H9 (cell line): ENCODE measurements around the gene KRTAP23-1. TPM values are rescaled to one million over a fixed set of nuclear protein-coding genes. Genes with fewer than 3 reads are reported as not detected.

Source experiments
- DNase-seq: peaks from one replicate; pipeline ENCODE4 v3.0.0-alpha.2; 2017
- H2AFZ ChIP-seq: one replicate; pipeline ENCODE4 v1.6.1; 2013; ENCODE audit warnings: mild to moderate bottlenecking, low read length, control low read depth, moderate library complexity
- H2AK5ac ChIP-seq: 2 replicates; pipeline ENCODE4 v1.6.1; 2013; ENCODE audit warnings: low read length, control low read depth, mixed read lengths; ENCODE audit not compliant: insufficient read length
- H2BK120ac ChIP-seq: one replicate; pipeline ENCODE4 v1.6.1; 2013; ENCODE audit warnings: low read depth, mild to moderate bottlenecking, low read length, control low read depth, inconsistent platforms; ENCODE audit not compliant: poor library complexity, severe bottlenecking
- H2BK12ac ChIP-seq: 2 replicates; pipeline ENCODE4 v1.6.1; 2013; ENCODE audit warnings: low read length, control low read depth, mixed read lengths, low read depth; ENCODE audit not compliant: insufficient read length
- H2BK15ac ChIP-seq: 2 replicates; pipeline ENCODE4 v1.6.1; 2013; ENCODE audit warnings: low read depth, low read length, control low read depth
- H2BK20ac ChIP-seq: one replicate; pipeline ENCODE4 v1.6.1; 2013; ENCODE audit warnings: low read depth, mild to moderate bottlenecking, low read length, control low read depth, inconsistent platforms; ENCODE audit not compliant: poor library complexity, severe bottlenecking
- H2BK5ac ChIP-seq: 2 replicates; pipeline ENCODE4 v1.6.1; 2013; ENCODE audit warnings: low read length, control low read depth, mixed read lengths; ENCODE audit not compliant: insufficient read length
- H3K14ac ChIP-seq: 2 replicates; pipeline ENCODE4 v1.6.1; 2013; ENCODE audit warnings: low read length, control low read depth; ENCODE audit not compliant: insufficient read depth
- H3K18ac ChIP-seq: 2 replicates; pipeline ENCODE4 v1.6.1; 2013; ENCODE audit warnings: low read depth, mild to moderate bottlenecking, mixed read lengths, low read length, control low read depth; ENCODE audit not compliant: insufficient read length
- H3K23ac ChIP-seq: 2 replicates; pipeline ENCODE4 v1.6.1; 2013; ENCODE audit warnings: low read length, control low read depth, mixed read lengths, low read depth; ENCODE audit not compliant: insufficient read length
- H3K23me2 ChIP-seq: 2 replicates; pipeline ENCODE4 v1.6.1; 2013; ENCODE audit warnings: low read depth, mild to moderate bottlenecking, mixed read lengths, low read length, control low read depth; ENCODE audit not compliant: insufficient read length, poor library complexity, severe bottlenecking
- H3K27ac ChIP-seq: 2 replicates; pipeline ENCODE4 v1.5.1; 2013; ENCODE audit warnings: low read length, control low read depth, mixed read lengths, low read depth; ENCODE audit not compliant: insufficient read length
- H3K27me3 ChIP-seq: 2 replicates; pipeline ENCODE4 v1.6.1; 2013; ENCODE audit warnings: low read length, control low read depth, inconsistent platforms; ENCODE audit not compliant: insufficient read depth
- H3K4ac ChIP-seq: 2 replicates; pipeline ENCODE4 v1.6.1; 2013; ENCODE audit warnings: low read depth, mild to moderate bottlenecking, control low read depth, inconsistent platforms, low read length, moderate library complexity
- H3K4me1 ChIP-seq: 2 replicates; pipeline ENCODE4 v1.6.1; 2013; ENCODE audit warnings: low read length, control low read depth, inconsistent platforms; ENCODE audit not compliant: insufficient read depth
- H3K4me2 ChIP-seq: 2 replicates; pipeline ENCODE4 v1.6.1; 2013; ENCODE audit warnings: low read length, control low read depth, mixed read lengths; ENCODE audit not compliant: insufficient read length, insufficient read depth
- H3K56ac ChIP-seq: 2 replicates; pipeline ENCODE4 v1.6.1; 2013; ENCODE audit warnings: low read depth, mild to moderate bottlenecking, mixed read lengths, low read length, control low read depth; ENCODE audit not compliant: insufficient read length
- H3K79me1 ChIP-seq: 2 replicates; pipeline ENCODE4 v1.6.1; 2013; ENCODE audit warnings: low read depth, mild to moderate bottlenecking, moderate library complexity, low read length, control low read depth, inconsistent platforms; ENCODE audit not compliant: insufficient read depth, poor library complexity, severe bottlenecking
- H3K79me2 ChIP-seq: 2 replicates; pipeline ENCODE4 v1.6.1; 2013; ENCODE audit warnings: low read length, control low read depth, inconsistent platforms; ENCODE audit not compliant: insufficient read depth
- H3K9ac ChIP-seq: 2 replicates; pipeline ENCODE4 v1.6.1; 2013; ENCODE audit warnings: low read length, control low read depth, mixed read lengths; ENCODE audit not compliant: insufficient read length; ENCODE audit errors: extremely low read depth
- H3K9me3 ChIP-seq: one replicate; pipeline ENCODE4 v1.6.1; 2013; ENCODE audit warnings: low read depth, low read length, inconsistent platforms; ENCODE audit not compliant: control insufficient read depth
- H3T11ph ChIP-seq: one replicate; pipeline ENCODE4 v1.6.1; 2013; ENCODE audit warnings: mild to moderate bottlenecking, low read length, control low read depth, inconsistent platforms
- H4K20me1 ChIP-seq: one replicate; pipeline ENCODE4 v1.6.1; 2013; ENCODE audit not compliant: control insufficient read depth, insufficient read length, insufficient read depth
- H4K5ac ChIP-seq: 2 replicates; pipeline ENCODE4 v1.6.1; 2013; ENCODE audit warnings: low read depth, mild to moderate bottlenecking, mixed read lengths, low read length, control low read depth; ENCODE audit not compliant: insufficient read length
- H4K8ac ChIP-seq: replicated peaks from 2 replicates; pipeline ENCODE4 v1.6.1; 2013; ENCODE audit warnings: low read length, control low read depth, mixed read lengths, low read depth; ENCODE audit not compliant: insufficient read length
- H4K91ac ChIP-seq: 2 replicates; pipeline ENCODE4 v1.6.1; 2013; ENCODE audit warnings: low read depth, mild to moderate bottlenecking, moderate library complexity, mixed read lengths, low read length, control low read depth; ENCODE audit not compliant: insufficient read length
- H3K27ac Mint-ChIP-seq, 3 experiments: 2 replicates in 2 of 3; 3 replicates in 1 of 3; pipeline ENCODE4 v1.8.0; 2020 to 2021; ENCODE audit warnings: mixed read lengths in 3 of 3, mild to moderate bottlenecking in 1 of 3, moderate library complexity in 1 of 3
- H3K27me3 Mint-ChIP-seq: 2 replicates; pipeline ENCODE4 v1.8.0; 2021; ENCODE audit warnings: low read depth, mild to moderate bottlenecking, moderate library complexity, mixed read lengths
- H3K36me3 Mint-ChIP-seq, 3 experiments: 2 replicates in 2 of 3; 3 replicates in 1 of 3; pipeline ENCODE4 v1.8.0; 2020 to 2021; ENCODE audit warnings: low read depth in 3 of 3, mixed read lengths in 3 of 3; ENCODE audit not compliant: insufficient read depth in 1 of 3
- H3K4me1 Mint-ChIP-seq, 2 experiments: 2 replicates each; pipeline ENCODE4 v1.8.0; 2020; ENCODE audit warnings: mixed read lengths in 2 of 2
- H3K4me3 Mint-ChIP-seq, 2 experiments: 2 replicates in 1 of 2; 3 replicates in 1 of 2; pipeline ENCODE4 v1.8.0; 2020 to 2021; ENCODE audit warnings: mild to moderate bottlenecking in 2 of 2, mixed read lengths in 2 of 2, moderate library complexity in 1 of 2
- H3K9me3 Mint-ChIP-seq, 2 experiments: 2 replicates in 1 of 2; 3 replicates in 1 of 2; pipeline ENCODE4 v1.8.0; 2020; ENCODE audit warnings: mild to moderate bottlenecking in 2 of 2, mixed read lengths in 2 of 2, moderate library complexity in 1 of 2
- CTCF ChIP-seq: fragments of 200-600 bp; sonication (generic); conservative IDR thresholded peaks from 3 replicates; pipeline ENCODE4 v1.8.0; 2021; ENCODE audit warnings: antibody characterized with exemption, mild to moderate bottlenecking
- WGBS: extraction: QIAGEN DNeasy Blood & Tissue Kit; methylation state at CpG from one replicate; pipeline ENCODE4 v1.1.7; 2013; ENCODE audit warnings: missing lambda C conversion rate, low lambda C conversion rate, mixed read lengths; ENCODE audit not compliant: insufficient read length; ENCODE audit errors: extremely low coverage; 5-methylcytosine and 5-hydroxymethylcytosine counted together
- total RNA-seq: library from RNA; stranded (reverse); gene quantifications from 2 replicates; pipeline ENCODE4 v1.2.1, GENCODE V29; 2021

KRTAP23-1 gene
- total RNA-seq, 1 experiment from 2014 or later, result not detected

DNA sequence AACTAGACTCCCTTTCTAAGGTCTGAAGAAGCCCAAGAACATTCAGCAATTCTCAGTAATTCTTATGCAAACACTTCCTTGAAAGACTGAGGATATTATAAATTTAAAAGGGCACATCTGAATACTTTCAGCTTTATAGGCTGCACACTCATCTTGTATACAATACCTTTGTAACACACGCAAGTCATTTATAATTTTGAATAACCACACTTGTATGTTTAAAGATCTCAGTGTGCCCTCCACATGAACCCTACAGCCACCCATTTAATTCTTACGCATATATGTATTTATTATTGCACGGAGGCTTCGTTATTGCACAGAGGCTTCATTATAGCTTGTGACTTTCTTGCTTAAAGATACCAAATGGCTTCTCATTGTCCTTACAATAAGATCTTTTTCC is 9.7 kb downstream of the KRTAP23-1 start:
- no peak overlapping the region for H2BK120ac ChIP-seq
- no peaks in the 10 kb centered on the region for H3K4me1 Mint-ChIP-seq
- TF ChIP-seq CTCF, result no peak

More for the DNA sequence above, 9.7 kb downstream of the KRTAP23-1 start:
- no peak overlapping the region for H3K27ac ChIP-seq
- no peak overlapping the region for H2BK5ac ChIP-seq
- H2AFZ ChIP-seq, result no peak overlapping the region
- Mint-ChIP-seq H3K36me3 (no peaks in the 10 kb centered on the region), H3K9me3 (no peaks in the 10 kb centered on the region), H3K27ac (no peak overlapping the region), H3K4me3 (no peak overlapping the region), H3K27me3 (no peaks in the 10 kb centered on the region)
- H3K18ac ChIP-seq, result no peak overlapping the region
- H3K79me2 ChIP-seq, result no peaks in the 10 kb centered on the region; the same call in 1 of the 2 replicates
- H3K4me1 ChIP-seq, result no peaks in the 10 kb centered on the region
- WGBS, result no CpG with 5 or more reads among the region's 4 CpGs
- H4K91ac ChIP-seq, result no peak overlapping the region
- H3K9ac ChIP-seq, result no peak overlapping the region
- no peak for DNase-seq
- no peak overlapping the region for H2AK5ac ChIP-seq
- H4K8ac ChIP-seq, result no peak overlapping the region
- no peak overlapping the region for H2BK12ac ChIP-seq
- H2BK20ac ChIP-seq, result no peak overlapping the region
- H3K23me2 ChIP-seq, result no peaks in the 10 kb centered on the region
- H3K4me2 ChIP-seq, result no peak overlapping the region
- H3K23ac ChIP-seq, result no peak overlapping the region
- no peak overlapping the region for H3K56ac ChIP-seq
- H3T11ph ChIP-seq, result no peak overlapping the region
- no peak overlapping the region for H3K14ac ChIP-seq
- H2BK15ac ChIP-seq, result no peak overlapping the region
- no peaks in the 10 kb centered on the region for H4K20me1 ChIP-seq
- no peaks in the 10 kb centered on the region for H3K9me3 ChIP-seq
- no peak overlapping the region for H4K5ac ChIP-seq
- H3K79me1 ChIP-seq, result no peaks in the 10 kb centered on the region
- H3K4ac ChIP-seq, result no peak overlapping the region
- no peaks in the 10 kb centered on the region; the same call in 1 of the 2 replicates for H3K27me3 ChIP-seq
